GM12878 (cell line): ENCODE measurements around the gene TSHZ1. TPM values are rescaled to one million over a fixed set of nuclear protein-coding genes. Genes with fewer than 3 reads are reported as not detected.

Experiments used
- ATAC-seq: fragments of 200-7000 bp; cut with Tn5 transposase; 3 replicates; pipeline ENCODE4 v1.9.1; 2020; ENCODE audit warnings: mild to moderate bottlenecking, moderate library complexity
- BruUV-seq: library from RNA; stranded (reverse); fragments of 400-500 nt; replicated peaks from 2 replicates; lab custom pipeline; 2021; lab: Mats Ljungman, UMichigan
- CTCF ChIA-PET: fragments of 300-600 bp; sonication (Branson Sonifier 250); formaldehyde crosslinking; extraction: SDS; loops from one replicate; lab custom pipeline; 2021; ENCODE audit warnings: inconsistent platforms; lab: Yijun Ruan, JAX
- POLR2A ChIA-PET: fragments of 350-600 bp; formaldehyde crosslinking; extraction: SDS; loops from one replicate; lab custom pipeline; 2021; ENCODE audit warnings: inconsistent platforms; lab: Charles Lee
- RAD21 ChIA-PET: fragments of 300-600 bp; sonication (Branson Sonifier 250); formaldehyde crosslinking; loops from one replicate; lab custom pipeline; 2023; ENCODE audit warnings: antibody characterized with exemption; ENCODE audit not compliant: unreplicated experiment; lab: Charles Lee
- SMC1A ChIA-PET: fragments of 300-600 bp; sonication (Branson Sonifier 250); formaldehyde crosslinking; loops from one replicate; lab custom pipeline; 2023; ENCODE audit not compliant: unreplicated experiment, uncharacterized antibody; lab: Charles Lee
- DNase-seq: peaks from one replicate; pipeline ENCODE4 v3.0.0-alpha.2; 2011; ENCODE audit warnings: low read depth, low spot score
- FAIRE-seq: peaks from 3 replicates; lab custom pipeline; 2011; peaks lifted over from hg19 to GRCh38; lab: Jason Lieb, UNC
- H2AFZ ChIP-seq: 2 replicates; pipeline ENCODE4 v1.6.0; 2011; ENCODE audit warnings: low read depth, low read length, control low read depth; ENCODE audit not compliant: control insufficient read depth
- H3K27ac ChIP-seq: 2 replicates; pipeline ENCODE4 v1.5.1; 2011; ENCODE audit warnings: control low read depth; ENCODE audit not compliant: control insufficient read depth, insufficient read depth
- H3K27me3 ChIP-seq, 2 experiments: replicated peaks in 1 of 2; 2 replicates each; pipeline versions ENCODE4 v1.6.0 to v1.6.1; 2011; ENCODE audit warnings: low read length in 1 of 2; ENCODE audit not compliant: control insufficient read depth in 2 of 2, insufficient read depth in 2 of 2
- H3K36me3 ChIP-seq, 2 experiments: 2 replicates each; pipeline ENCODE4 v1.5.1; 2011; ENCODE audit warnings: low read length in 1 of 2; ENCODE audit not compliant: control insufficient read depth in 2 of 2, insufficient read depth in 2 of 2
- H3K4me1 ChIP-seq: 2 replicates; pipeline ENCODE4 v1.6.1; 2011; ENCODE audit warnings: mild to moderate bottlenecking, low read length, moderate library complexity, mixed read lengths; ENCODE audit not compliant: control insufficient read depth, insufficient read depth
- H3K4me2 ChIP-seq: 2 replicates; pipeline ENCODE4 v1.6.0; 2011; ENCODE audit warnings: control low read depth; ENCODE audit not compliant: control insufficient read depth, insufficient read depth
- H3K4me3 ChIP-seq: fragments of 200-600 bp; sonication (generic); 2 replicates; pipeline ENCODE4 v1.5.1; 2016
- H3K79me2 ChIP-seq: 2 replicates; pipeline ENCODE4 v1.6.0; 2011; ENCODE audit warnings: low read length; ENCODE audit not compliant: control insufficient read depth, insufficient read depth
- H3K9ac ChIP-seq: 2 replicates; pipeline ENCODE4 v1.8.0; 2011; ENCODE audit warnings: low read length, control low read depth, mixed read lengths; ENCODE audit not compliant: control insufficient read depth, insufficient read depth
- H3K9me3 ChIP-seq: replicated peaks from 3 replicates; pipeline ENCODE4 v1.5.1; 2011; ENCODE audit warnings: mild to moderate bottlenecking, low read length; ENCODE audit not compliant: control insufficient read depth, insufficient read depth
- H4K20me1 ChIP-seq: 2 replicates; pipeline ENCODE4 v1.6.0; 2011; ENCODE audit not compliant: control insufficient read depth, insufficient read depth
- CBX3 ChIP-seq: fragments of 200-600 bp; sonication (generic); IDR thresholded peaks from 2 replicates; pipeline ENCODE4 v1.6.1; 2016; ENCODE audit warnings: low read depth, borderline replicate concordance
- CHD4 ChIP-seq: fragments of 200-600 bp; sonication (generic); IDR thresholded peaks from 2 replicates; pipeline ENCODE4 v1.6.1; 2016; ENCODE audit warnings: mild to moderate bottlenecking
- FOXK2 ChIP-seq: fragments of 450-650 bp; IDR thresholded peaks from 2 replicates; pipeline ENCODE4 v1.6.1; 2017; ENCODE audit warnings: mild to moderate bottlenecking, moderate library complexity
- IRF4 ChIP-seq: IDR thresholded peaks from 2 replicates; pipeline ENCODE4 v1.6.1; 2011; ENCODE audit warnings: low read depth, low read length
- POLR2AphosphoS5 ChIP-seq: IDR thresholded peaks from 2 replicates; pipeline ENCODE4 v1.6.1; 2011; ENCODE audit warnings: mild to moderate bottlenecking, low read length, inconsistent platforms
- SIN3A ChIP-seq: IDR thresholded peaks from 2 replicates; pipeline ENCODE4 v1.6.1; 2012; ENCODE audit warnings: low read depth, low read length, improper control_type of control experiment
- SKIL ChIP-seq: fragments of 450-650 bp; IDR thresholded peaks from 2 replicates; pipeline ENCODE4 v1.6.1; 2017; ENCODE audit warnings: mild to moderate bottlenecking, low read depth, inconsistent platforms; ENCODE audit not compliant: poor library complexity, severe bottlenecking
- SMARCA5 ChIP-seq: fragments of 450-650 bp; IDR thresholded peaks from 2 replicates; pipeline ENCODE4 v1.6.1; 2017; ENCODE audit warnings: mild to moderate bottlenecking
- SUZ12 ChIP-seq: fragments of 200-600 bp; sonication (generic); IDR thresholded peaks from one replicate; pipeline ENCODE4 v1.6.1; 2018; ENCODE audit warnings: antibody characterized with exemption, mild to moderate bottlenecking; ENCODE audit not compliant: unreplicated experiment
- TBL1XR1 ChIP-seq: IDR thresholded peaks from 2 replicates; pipeline ENCODE4 v1.6.1; 2012; ENCODE audit warnings: low read depth, low read length, improper control_type of control experiment
- ZNF274 ChIP-seq: IDR thresholded peaks from one replicate; pipeline ENCODE4 v1.8.0; 2011; ENCODE audit not compliant: insufficient read length, insufficient read depth
- WGBS: methylation state at CpG from one replicate; pipeline ENCODE4 v1.1.6; 2016; ENCODE audit warnings: low lambda C conversion rate; ENCODE audit not compliant: insufficient replicate concordance, insufficient coverage; ENCODE audit errors: missing lambda C conversion rate; 5-methylcytosine and 5-hydroxymethylcytosine counted together
- in situ Hi-C: fragments of 300-500 bp; cut with MboI; formaldehyde crosslinking; loops from 9 replicates; pipeline ENCODE4 v1.14.3; 2018; ENCODE audit warnings: mixed read lengths
- intact Hi-C: fragments of 100-400 bp; cut with micrococcal nuclease; formaldehyde crosslinking; loops from one replicate; pipeline ENCODE4 v1.14.2; 2022; ENCODE audit not compliant: unreplicated experiment
- polyA plus RNA-seq, 11 experiments: library from polyadenylated mRNA; depleted of rRNA in 4 of 11; unstranded in 6 of 11; stranded (reverse) in 5 of 11; fragments of >200 nt; fragmentation: Nextera tagmentation in 4 of 11; fragmentation: Illumina TruSeq in 1 of 11; extraction: Ambion mirVana in 4 of 11; extraction: Trizol in 1 of 11; gene quantifications; 1 replicate in 1 of 11; 2 replicates in 10 of 11; pipeline versions ENCODE4 v1.2.1 to v1.2.3, GENCODE V29; 2011 to 2016; ENCODE audit warnings: inconsistent platforms in 2 of 11, missing spikeins in 2 of 11, low read depth in 1 of 11
- total RNA-seq, 4 experiments: library from RNA; depleted of rRNA in 3 of 4; stranded (reverse); fragments of >200 nt in 3 of 4; fragmentation: Illumina TruSeq in 1 of 4; extraction: Trizol in 1 of 4; gene quantifications; 2 replicates each; pipeline versions ENCODE4 v1.2.1 to v1.2.3, GENCODE V29; 2013 to 2021
- TF ChIP-seq, protein P1 (sequence below): IDR thresholded peaks from 2 replicates; pipeline ENCODE4 v1.6.1; 2012; ENCODE audit warnings: low read depth, low read length, improper control_type of control experiment
- TF ChIP-seq, protein P2 (sequence below): fragments of 450-650 bp; IDR thresholded peaks from 2 replicates; pipeline ENCODE4 v1.6.1; 2018; ENCODE audit warnings: mild to moderate bottlenecking, low read depth, moderate library complexity; ENCODE audit not compliant: partially characterized antibody

TSHZ1 gene
- total and polyA plus RNA-seq, 10 of the 15 experiments (the other 5 are each of a cell fraction or from before 2014, with no cell fraction given): 2.2 to 15.2 (median 5.1) TPM

DNA sequence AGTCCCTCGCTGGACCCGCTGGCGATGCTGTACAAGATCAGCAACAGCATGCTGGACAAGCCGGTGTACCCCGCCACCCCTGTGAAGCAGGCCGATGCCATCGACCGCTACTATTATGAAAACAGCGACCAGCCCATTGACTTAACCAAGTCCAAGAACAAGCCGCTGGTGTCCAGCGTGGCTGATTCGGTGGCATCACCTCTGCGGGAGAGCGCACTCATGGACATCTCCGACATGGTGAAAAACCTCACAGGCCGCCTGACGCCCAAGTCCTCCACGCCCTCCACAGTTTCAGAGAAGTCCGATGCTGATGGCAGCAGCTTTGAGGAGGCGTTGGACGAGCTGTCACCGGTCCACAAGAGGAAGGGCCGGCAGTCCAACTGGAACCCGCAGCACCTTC, 77.1 kb downstream of the TSHZ1 start (continued):
- TF ChIP-seq, protein P1, sequence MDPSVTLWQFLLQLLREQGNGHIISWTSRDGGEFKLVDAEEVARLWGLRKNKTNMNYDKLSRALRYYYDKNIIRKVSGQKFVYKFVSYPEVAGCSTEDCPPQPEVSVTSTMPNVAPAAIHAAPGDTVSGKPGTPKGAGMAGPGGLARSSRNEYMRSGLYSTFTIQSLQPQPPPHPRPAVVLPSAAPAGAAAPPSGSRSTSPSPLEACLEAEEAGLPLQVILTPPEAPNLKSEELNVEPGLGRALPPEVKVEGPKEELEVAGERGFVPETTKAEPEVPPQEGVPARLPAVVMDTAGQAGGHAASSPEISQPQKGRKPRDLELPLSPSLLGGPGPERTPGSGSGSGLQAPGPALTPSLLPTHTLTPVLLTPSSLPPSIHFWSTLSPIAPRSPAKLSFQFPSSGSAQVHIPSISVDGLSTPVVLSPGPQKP: no peak
- TF ChIP-seq TBL1XR1: no peak
- TF ChIP-seq, all 136 proteins: peak for 0

DNA sequence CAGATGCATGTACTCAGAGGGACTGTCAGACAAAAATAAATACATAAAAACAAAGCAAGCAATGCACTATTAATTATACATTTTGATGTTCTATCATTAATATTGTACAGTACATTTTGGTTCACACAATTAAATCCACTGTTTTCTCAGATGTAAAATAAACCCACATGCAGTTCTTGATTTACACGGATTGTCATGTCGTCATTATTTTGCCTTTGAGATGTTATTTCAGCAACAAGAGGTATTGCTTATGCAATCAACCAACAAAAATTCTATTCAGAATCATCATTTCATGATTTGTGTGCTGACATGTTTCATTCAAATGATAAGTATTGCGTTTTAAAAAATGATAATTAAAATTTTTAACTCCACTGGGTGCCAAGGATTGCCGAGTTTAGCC, 79.2 kb downstream of the TSHZ1 start:
- FAIRE-seq (no peak), ATAC-seq (no peak), DNase-seq (no peak)
- Histone ChIP-seq H3K4me3 (no peak overlapping the region), H3K27ac (no peak overlapping the region), H3K4me1 (no peaks in the 10 kb centered on the region), H3K9me3 (no peaks in the 10 kb centered on the region; the same call in 2 of the 3 replicates), H4K20me1 (no peaks in the 10 kb centered on the region), H3K36me3 (peaks cover 3 to 13% of the 10 kb centered on the region in 2 experiments; a peak in 3 of 4 replicates), H3K4me2 (no peak overlapping the region), H2AFZ (no peak overlapping the region), H3K79me2 (no peaks in the 10 kb centered on the region), H3K9ac (no peak overlapping the region), H3K27me3 (no peaks in the 10 kb centered on the region)
- RAD21 ChIA-PET: no interaction called here
- in situ Hi-C loops: no loop called here
- 95% methylated on average over 4 of the region's 4 CpGs for WGBS
- CTCF ChIA-PET: interaction anchor here (0.6 to 1.1 kb wide), 3 partner anchors 315 to 678 kb away, joined by 3 to 5 read pairs (median 3); no protein-coding TSS in a partner anchor
- intact Hi-C loops: no loop called here
- no TSS peak for BruUV-seq
- SMC1A ChIA-PET: interaction anchor here (1.2 kb wide), 1 partner anchor 8 kb away, joined by 3 read pairs; no protein-coding TSS in a partner anchor
- POLR2A ChIA-PET: no interaction called here
- TF ChIP-seq IRF4 (no peak), SKIL (no peak), CBX3 (no peak), SMARCA5 (no peak), SUZ12 (no peak), CHD4 (no peak), FOXK2 (no peak), POLR2AphosphoS5 (no peak), SIN3A (no peak), ZNF274 (no peak)
- TF ChIP-seq, protein P2, sequence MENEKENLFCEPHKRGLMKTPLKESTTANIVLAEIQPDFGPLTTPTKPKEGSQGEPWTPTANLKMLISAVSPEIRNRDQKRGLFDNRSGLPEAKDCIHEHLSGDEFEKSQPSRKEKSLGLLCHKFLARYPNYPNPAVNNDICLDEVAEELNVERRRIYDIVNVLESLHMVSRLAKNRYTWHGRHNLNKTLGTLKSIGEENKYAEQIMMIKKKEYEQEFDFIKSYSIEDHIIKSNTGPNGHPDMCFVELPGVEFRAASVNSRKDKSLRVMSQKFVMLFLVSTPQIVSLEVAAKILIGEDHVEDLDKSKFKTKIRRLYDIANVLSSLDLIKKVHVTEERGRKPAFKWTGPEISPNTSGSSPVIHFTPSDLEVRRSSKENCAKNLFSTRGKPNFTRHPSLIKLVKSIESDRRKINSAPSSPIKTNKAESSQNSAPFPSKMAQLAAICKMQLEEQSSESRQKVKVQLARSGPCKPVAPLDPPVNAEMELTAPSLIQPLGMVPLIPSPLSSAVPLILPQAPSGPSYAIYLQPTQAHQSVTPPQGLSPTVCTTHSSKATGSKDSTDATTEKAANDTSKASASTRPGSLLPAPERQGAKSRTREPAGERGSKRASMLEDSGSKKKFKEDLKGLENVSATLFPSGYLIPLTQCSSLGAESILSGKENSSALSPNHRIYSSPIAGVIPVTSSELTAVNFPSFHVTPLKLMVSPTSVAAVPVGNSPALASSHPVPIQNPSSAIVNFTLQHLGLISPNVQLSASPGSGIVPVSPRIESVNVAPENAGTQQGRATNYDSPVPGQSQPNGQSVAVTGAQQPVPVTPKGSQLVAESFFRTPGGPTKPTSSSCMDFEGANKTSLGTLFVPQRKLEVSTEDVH: no peak
